HL-60 (cell line): ENCODE data around the gene GRHL1.

Experiments used
- DNase-seq, 2 experiments: peaks; one replicate each; pipeline ENCODE4 v3.0.0-alpha.2; 2010 to 2020; ENCODE audit warnings: low read depth in 1 of 2, low spot score in 1 of 2
- H3K27ac ChIP-seq: fragments of 250-450 bp; sonication (Bioruptor Pico); replicated peaks from 2 replicates; pipeline ENCODE4 v1.5.1; 2020; ENCODE audit warnings: mild to moderate bottlenecking, moderate library complexity
- H3K27me3 ChIP-seq: fragments of 250-450 bp; sonication (Bioruptor Pico); 2 replicates; pipeline ENCODE4 v1.5.1; 2021; ENCODE audit warnings: mild to moderate bottlenecking, moderate library complexity; ENCODE audit not compliant: insufficient read depth, poor library complexity, severe bottlenecking
- H3K4me3 ChIP-seq: replicated peaks from 2 replicates; pipeline ENCODE4 v1.5.1; 2011; ENCODE audit warnings: mild to moderate bottlenecking, control low read depth, low read length; ENCODE audit not compliant: insufficient read depth
- CTCF ChIP-seq: IDR thresholded peaks from one replicate; pipeline ENCODE4 v1.5.1; 2011; ENCODE audit warnings: low read length, control low read depth, inconsistent platforms; ENCODE audit not compliant: insufficient read depth
- GABPA ChIP-seq: IDR thresholded peaks from 2 replicates; pipeline ENCODE4 v1.6.1; 2012; ENCODE audit warnings: low read depth
- POLR2AphosphoS5 ChIP-seq: IDR thresholded peaks from 2 replicates; pipeline ENCODE4 v1.6.1; 2012; ENCODE audit warnings: low read depth
- REST ChIP-seq: IDR thresholded peaks from 2 replicates; pipeline ENCODE4 v1.6.1; 2012; ENCODE audit warnings: low read depth; ENCODE audit not compliant: insufficient replicate concordance
- SPI1 ChIP-seq: IDR thresholded peaks from 2 replicates; pipeline ENCODE4 v1.6.1; 2012; ENCODE audit warnings: low read depth, mild to moderate bottlenecking, borderline replicate concordance
- long read RNA-seq: library from polyadenylated mRNA; unstranded; transcript quantifications from one replicate; pipeline ENCODE4 v2.0.0, GENCODE V29; 2020

Gene GRHL1
- long read RNA-seq = 0 reads

DNA sequence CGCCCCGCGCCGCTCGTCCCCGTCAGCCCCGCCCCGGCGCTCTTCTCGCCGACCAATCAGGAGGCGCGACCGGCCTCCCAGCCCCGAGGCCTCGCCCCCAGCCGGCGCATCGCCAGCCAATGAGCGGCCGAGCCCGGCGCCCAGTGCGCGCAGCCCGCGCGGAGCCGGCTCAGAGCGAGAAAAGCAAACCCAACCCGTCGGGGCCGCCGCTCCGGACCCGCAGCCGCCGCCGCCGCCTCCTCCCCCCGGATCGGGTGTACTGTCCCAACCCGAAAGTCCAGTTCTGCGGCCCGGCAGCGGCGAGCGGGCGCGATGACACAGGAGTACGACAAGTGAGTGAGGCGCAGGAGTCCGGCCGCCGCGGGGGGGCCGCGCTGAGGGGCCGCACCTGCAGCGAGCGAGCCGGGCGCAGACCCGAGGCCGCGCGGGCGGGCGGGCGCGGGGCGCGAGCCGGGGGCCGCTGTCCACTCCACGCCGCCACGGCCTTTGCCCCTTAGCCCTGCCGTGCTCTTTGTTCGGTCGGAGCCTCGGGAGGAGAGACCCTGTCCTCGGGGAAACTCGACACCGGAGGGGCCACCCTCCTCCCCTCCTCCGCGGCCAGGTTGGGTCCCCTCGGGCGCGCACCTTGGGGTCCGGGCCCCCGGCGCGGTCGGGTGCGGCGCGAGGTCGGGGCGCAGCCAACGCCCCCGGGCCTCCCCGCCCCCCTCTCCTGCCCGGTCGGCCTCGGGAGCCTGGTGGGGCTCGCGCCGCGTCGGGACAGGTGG, at the start of gene GRHL1:
GRHL1 (plus strand) TSS at position 172 of the 764 bp plus-strand sequence; CDS start at position 313, 141 bp downstream.
- TF ChIP-seq GABPA = no peak
- no peak for TF ChIP-seq CTCF
- no peak for TF ChIP-seq SPI1
- no peak for TF ChIP-seq REST
- TF ChIP-seq POLR2AphosphoS5 = no peak
- no peak within 1 kb of the TSS for H3K27ac ChIP-seq
- peak in 1 of 2 experiments; percentile 81 for DNase-seq
- peaks cover 30% of the 10 kb centered on the region for H3K27me3 ChIP-seq
- peak within 1 kb of the TSS; percentile 59 for H3K4me3 ChIP-seq

GRCh38 chr2:9905413-9905812, 46.1 kb upstream of the GRHL1 start:
- TF ChIP-seq SPI1 (no peak), REST (no peak), GABPA (no peak), CTCF (no peak), POLR2AphosphoS5 (no peak)
- Histone ChIP-seq H3K27ac (no peak overlapping the region), H3K27me3 (no peaks in the 10 kb centered on the region), H3K4me3 (no peak overlapping the region)
- no peak for DNase-seq

- no peaks in the 10 kb centered on the region for H3K27me3 ChIP-seq
- no peak for DNase-seq
- H3K27ac ChIP-seq = no peak overlapping the region
- no peak for TF ChIP-seq POLR2AphosphoS5
- no peak for TF ChIP-seq SPI1
- TF ChIP-seq REST = no peak
- no peak for TF ChIP-seq GABPA
- TF ChIP-seq CTCF = no peak
- H3K4me3 ChIP-seq = no peak overlapping the region
Observed at GRCh38 chr2:9907402-9907801, 44.1 kb upstream of the GRHL1 start.
